HuH-7.5 (cell line): ENCODE measurements around the gene VWA3B.
"Not testable (repeated sequence)": the region's sequence is repeated elsewhere in the genome, so short reads cannot be mapped to it uniquely, and the experiment has no call there.

Experiments used
- DNase-seq: peaks from one replicate; pipeline ENCODE4 v3.0.0; 2011; ENCODE audit warnings: low spot score

VWA3B gene

GRCh38 chr2:98299211-98299905 lies 212.4 kb downstream of the VWA3B start:
- DNase-seq, result no peak

DNA sequence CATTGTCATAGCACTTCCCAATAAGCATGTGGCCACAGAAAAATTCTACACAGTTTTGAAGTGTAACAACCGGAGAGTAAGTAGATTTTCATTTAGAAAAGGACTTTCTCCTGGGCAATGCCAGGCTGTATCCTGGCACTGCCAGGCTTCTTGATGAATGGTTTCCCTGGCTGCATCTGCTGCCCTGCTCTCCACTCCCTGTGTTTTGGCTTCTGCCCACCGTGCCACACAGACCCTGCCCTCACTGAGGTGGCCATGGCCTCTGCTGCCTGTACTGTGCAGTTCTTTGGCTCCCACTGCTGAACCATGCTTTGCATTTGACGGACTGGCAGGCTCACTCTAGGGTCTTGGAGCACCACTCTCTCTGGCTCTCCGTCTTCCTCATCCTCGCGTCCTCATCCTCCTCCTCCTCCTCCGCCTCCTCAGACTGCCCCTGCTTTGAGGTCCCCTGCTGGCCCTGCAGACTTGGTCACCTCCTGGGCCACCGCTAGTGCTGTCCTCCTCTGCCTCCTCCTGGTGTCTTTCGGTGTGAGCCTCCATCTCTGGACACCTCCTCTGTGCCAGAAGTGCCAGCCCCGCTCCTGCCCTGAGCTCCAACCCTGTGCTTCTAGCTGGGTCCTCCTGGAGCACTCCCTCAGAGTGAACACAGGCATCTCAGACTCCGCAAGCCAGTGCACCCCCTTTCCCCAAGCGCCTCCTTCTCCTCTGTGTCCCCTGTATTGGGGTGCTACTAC lies 213.3 kb downstream of the VWA3B start:
- DNase-seq, result no peak

DNA sequence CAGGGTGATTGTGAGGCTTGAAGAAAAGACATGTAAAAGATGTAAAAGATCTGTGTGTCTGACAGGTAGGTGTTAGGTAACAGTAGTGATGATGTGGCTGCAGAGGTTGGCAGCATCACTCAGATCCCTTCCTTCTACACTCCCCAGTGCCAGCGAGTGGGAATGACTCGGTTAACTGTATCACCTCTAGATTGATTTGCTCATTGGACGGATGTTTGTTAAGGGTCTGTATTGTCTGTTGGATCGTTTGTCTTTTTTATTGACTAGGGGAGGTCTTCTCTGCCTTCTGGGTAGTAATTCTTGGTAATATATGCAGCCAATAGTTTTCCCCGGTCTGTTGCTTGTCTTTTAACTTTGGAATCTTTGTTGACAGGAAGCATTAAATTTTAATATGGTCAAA lies 214.5 kb downstream of the VWA3B start:
- no peak for DNase-seq

GRCh38 chr2:98307131-98307696 lies 220.2 kb downstream of the VWA3B start:
- not testable (repeated sequence) for DNase-seq

- no peak for DNase-seq
Measured at GRCh38 chr2:98308068-98308467, 221.1 kb downstream of the VWA3B start.

GRCh38 chr2:98308532-98308931 lies 221.6 kb downstream of the VWA3B start:
- no peak for DNase-seq

DNA sequence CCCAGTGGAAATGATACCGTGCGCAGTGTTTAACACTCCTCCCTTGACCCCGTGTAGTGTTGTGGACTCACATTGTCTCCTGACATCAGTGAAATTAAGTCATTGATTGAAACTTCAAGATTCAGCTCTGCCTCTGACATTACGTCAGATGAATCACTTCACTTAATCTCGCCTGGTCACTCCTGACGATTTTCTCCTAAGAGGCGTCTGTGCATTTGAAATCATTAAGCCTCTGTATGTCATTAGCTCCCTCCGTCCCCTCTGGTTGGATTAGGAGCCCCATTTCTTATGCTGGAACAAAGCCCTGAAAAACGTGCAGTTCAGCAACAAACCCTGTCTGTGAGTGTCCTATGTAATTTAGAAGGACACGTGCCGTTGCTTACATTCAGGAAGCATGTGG lies 222.6 kb downstream of the VWA3B start:
- no peak for DNase-seq

- no peak for DNase-seq
Measured at GRCh38 chr2:98310010-98310409, 223.0 kb downstream of the VWA3B start.

DNA sequence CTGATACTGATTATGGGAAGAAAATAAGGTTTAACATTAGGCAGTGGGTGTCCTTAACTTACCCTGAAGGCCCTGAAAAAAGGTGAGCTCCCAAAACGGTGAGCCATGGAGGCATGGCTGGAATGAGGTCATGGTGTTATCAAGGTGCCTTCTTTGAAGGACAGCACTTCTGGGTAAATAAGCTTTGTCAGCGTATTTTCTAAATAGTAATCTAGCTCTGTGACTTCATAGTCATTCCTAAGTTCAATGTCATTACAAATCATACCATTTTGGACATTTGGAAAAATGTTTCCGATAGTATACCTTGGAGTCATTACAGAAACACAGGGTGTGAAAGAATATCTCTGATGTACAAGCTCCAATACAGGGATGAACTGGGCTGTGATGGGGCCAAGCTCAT lies 224.1 kb downstream of the VWA3B start:
- DNase-seq, result no peak

DNA sequence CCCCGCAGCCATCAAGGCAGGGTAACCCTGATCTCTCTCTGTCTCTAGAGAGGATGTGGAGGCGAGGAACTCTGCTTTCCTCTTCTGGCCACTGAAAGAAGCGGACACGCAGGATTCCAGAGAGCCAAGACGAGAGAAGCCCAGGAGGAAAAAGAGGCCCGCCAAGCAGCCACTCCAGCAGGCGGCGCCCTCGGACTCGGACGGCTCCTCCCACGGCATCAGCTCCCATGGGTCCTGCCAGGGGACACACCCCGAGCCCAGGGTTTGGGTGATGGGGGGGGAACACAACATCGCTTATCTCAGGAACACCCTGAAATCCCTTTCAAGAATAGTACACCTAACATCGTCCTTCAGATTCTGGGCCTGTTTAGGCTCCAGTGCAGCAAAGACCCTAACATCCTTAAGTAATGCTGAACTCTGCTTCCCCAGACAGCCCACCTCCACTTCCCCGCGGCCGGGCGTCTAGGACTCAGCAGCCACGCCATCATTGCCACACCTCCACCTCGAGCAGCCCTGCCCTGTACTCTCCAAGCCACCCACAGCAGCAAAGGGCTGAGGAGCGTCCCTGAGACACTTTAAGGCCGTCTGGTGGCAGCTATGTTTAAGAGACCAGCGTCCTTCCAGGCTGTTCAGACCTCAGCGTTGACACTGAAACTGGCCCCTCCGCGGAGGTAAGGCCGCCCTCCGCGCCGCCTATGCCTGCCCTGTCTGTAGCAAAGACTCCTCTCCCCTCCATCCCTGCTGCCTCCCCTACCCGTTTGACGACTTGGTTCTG lies 225.0 kb downstream of the VWA3B start:
- no peak for DNase-seq

DNA sequence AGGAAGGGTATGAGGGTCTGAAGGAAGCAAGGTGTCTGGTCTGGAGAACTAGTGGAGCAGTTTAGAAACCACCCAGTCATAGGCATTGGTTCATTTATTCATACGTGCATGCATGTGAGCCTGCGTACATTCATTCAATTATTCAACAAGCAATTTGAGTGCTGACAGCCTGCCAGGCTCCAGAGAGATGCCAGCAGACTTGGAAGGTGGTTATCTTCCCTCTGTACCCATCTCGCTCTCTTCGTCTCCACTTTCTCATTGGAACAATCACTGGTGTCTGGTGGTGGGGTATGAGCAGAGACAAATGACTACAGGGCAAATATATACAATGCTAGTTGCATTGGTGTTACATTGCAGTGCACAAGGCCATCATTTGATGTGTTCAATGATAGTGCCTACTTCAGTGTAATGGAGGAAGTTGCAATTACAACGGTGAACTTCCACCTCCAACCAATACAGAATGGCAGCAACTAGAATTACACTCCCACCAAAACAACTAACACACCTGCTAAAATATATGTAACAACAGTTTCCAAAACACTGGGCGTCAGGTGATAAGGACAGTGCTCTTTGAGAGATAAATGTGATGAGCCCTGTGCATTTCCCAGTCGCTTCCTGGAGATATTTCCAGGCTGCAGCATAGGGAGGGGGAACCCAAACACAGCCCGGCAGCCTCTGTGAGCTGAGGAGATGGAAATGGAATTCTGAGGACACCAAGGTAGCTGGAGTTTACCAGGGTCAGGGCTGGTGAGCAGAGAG lies 226.7 kb downstream of the VWA3B start:
- no peak for DNase-seq

DNA sequence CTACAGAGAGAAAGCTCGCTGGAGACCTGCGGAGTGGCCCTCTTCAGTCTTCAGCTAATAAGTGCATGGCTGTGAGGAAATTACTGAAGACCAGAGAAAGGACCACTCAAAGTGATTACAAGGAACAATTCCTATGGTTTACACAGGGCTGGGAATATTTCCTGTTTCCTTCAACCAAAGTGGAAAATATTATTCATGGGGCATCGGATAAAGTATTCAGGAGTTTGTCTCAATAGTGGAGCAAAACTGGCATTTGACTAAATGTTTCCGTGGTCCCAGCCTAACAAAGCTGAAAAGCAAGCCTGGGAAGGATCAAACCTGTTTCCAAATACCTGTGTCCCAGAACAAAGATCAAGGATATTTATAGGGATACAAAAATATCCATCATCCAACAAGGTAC lies 227.3 kb downstream of the VWA3B start:
- no peak for DNase-seq

- DNase-seq, result no peak
Measured at GRCh38 chr2:98315957-98316356, 229.0 kb downstream of the VWA3B start.

- no peak for DNase-seq
Measured at GRCh38 chr2:98317214-98317613, 230.2 kb downstream of the VWA3B start.

DNA sequence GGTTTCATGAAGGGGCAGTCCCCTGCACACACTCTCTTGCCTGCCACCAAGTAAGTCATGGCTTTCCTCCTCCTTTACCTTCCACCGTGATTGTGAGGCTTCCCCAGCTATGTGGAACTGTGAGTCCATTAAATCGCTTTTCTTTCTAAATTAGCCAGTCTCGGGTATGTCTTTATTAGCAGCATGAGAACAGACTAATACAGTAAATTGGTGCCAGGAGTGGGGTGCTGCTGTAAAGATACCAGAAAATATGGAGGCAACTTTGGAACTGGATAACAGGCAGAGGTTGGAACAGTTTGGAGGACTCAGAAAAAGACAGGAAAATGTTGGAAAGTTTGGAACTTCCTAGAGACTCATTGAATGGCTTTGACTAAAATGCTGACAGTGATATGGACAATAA lies 233.2 kb downstream of the VWA3B start:
- DNase-seq, result not testable (repeated sequence)

DNA sequence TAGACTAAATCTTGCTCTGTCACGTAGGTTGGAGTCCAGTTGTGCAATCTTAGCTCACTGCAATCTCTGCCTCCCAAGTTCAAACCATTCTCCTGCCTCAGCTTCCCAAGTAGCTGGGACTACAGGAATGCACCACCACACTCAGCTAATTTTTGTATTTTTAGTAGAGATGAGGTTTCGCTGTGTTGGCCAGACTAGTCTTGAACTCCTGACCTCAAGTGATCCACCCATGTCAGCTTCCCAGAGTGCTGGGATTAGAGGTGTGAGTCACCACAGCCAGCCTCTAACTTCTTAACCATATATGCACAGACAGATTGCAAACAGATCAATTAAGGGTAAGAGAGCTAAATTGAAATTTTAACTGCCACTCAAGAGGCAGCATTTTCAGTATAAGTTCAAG lies 237.2 kb downstream of the VWA3B start:
- no peak for DNase-seq

GRCh38 chr2:98327776-98328175 lies 240.8 kb downstream of the VWA3B start:
- no peak for DNase-seq

DNA sequence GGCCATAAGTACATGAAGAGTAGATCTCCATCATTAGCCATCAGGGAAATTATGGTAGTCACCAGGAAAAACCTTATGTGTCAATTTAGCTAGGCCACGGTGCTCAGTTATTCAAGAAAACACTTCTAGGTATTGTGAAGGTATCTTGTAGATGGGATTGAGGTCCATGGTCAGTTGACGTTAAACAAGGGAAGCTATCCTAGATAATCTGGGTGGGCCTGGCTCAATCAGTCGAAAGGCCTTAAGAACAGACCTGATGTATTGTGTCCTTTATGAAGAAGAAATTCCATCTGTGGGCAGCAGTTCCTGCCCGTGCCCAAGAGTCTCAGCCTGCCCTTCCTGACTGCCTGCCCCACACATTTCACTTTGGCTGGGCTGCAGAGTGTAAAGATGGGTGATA lies 242.6 kb downstream of the VWA3B start:
- no peak for DNase-seq

GRCh38 chr2:98332989-98333388 lies 246.0 kb downstream of the VWA3B start:
- DNase-seq, result no peak

- DNase-seq, result no peak
Measured at GRCh38 chr2:98333922-98334321, 247.0 kb downstream of the VWA3B start.

- DNase-seq, result no peak
Measured at GRCh38 chr2:98334439-98335078, 247.6 kb downstream of the VWA3B start.
